ENCODE results near the gene POLR2E.

DNA sequence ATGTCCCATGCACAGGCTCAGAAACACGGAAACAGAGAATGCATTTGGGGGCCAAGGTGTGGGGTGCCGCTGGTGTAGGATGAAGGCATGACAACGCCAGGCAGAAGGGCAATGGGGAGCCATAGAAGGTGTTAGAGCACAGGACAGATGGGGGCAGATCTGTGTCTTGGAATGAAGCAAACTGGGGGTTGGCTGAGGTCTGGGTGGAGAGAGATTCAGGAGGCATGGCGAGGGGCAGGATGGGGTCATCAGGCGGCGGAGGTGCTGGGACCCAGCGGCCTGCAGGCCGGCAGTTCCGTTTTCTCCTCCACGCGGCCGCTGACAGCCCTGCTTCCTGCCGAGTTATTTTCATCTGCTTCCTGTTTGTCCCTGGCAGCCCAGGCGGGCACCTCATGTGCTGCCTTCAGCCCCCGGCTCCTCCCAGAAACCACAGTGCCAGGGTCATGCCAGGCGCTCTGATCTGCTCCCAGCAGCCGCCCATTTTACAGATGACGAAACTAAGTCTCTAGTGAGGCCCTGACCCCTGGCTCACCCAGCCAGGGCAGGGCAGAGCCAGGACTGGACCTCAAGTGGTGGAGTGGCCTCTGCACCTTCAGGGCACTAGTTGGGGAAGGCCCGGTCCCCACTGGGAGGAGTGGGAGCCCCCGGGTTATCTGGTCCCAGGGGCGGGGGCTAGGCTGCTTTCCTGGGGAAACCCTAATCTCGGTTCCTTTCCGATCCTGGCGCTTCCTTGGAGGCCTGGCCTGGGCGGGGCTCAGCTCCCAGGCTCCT, 26.0 kb downstream of the POLR2E start:
- no peak for TF ChIP-seq EZH2 (IDR thresholded peaks at IDR 0.05; ENCODE audit: low read depth)
- TF ChIP-seq, protein P1, sequence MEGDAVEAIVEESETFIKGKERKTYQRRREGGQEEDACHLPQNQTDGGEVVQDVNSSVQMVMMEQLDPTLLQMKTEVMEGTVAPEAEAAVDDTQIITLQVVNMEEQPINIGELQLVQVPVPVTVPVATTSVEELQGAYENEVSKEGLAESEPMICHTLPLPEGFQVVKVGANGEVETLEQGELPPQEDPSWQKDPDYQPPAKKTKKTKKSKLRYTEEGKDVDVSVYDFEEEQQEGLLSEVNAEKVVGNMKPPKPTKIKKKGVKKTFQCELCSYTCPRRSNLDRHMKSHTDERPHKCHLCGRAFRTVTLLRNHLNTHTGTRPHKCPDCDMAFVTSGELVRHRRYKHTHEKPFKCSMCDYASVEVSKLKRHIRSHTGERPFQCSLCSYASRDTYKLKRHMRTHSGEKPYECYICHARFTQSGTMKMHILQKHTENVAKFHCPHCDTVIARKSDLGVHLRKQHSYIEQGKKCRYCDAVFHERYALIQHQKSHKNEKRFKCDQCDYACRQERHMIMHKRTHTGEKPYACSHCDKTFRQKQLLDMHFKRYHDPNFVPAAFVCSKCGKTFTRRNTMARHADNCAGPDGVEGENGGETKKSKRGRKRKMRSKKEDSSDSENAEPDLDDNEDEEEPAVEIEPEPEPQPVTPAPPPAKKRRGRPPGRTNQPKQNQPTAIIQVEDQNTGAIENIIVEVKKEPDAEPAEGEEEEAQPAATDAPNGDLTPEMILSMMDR (conservative IDR thresholded peaks at IDR 0.05): no peak
